ENCODE measurements around the gene YOD1.

GRCh38 chr1:207031016-207031415, 20.0 kb downstream of the YOD1 start:
- TF ChIP-seq CTCF (IDR thresholded peaks at IDR 0.05; ENCODE audit: low read depth, low read length, poor library complexity, severe bottlenecking), result no peak
- no peak for TF ChIP-seq EZH2phosphoT487 (IDR thresholded peaks at IDR 0.05; ENCODE audit: borderline replicate concordance, low read length)

All from DOHH2 (cell line).